ENCODE data around the gene PRPF38B. TPM values are rescaled to one million over a fixed set of nuclear protein-coding genes. Genes with fewer than 3 reads are reported as not detected.

Gene PRPF38B
- total and polyA plus RNA-seq, 2 of the 4 experiments (the other 2 are of a cell fraction) = 9.0 to 19.3 TPM

- Histone ChIP-seq H3K4me2 (ENCODE audit: low read depth, low read length) (peak within 1 kb of the TSS; percentile 79), H3K56ac (ENCODE audit: extremely low read depth, insufficient read depth, low read length) (peak within 1 kb of the TSS; percentile 94), H4K91ac (ENCODE audit: insufficient read depth, low read depth, low read length) (peak within 1 kb of the TSS; percentile 78), H3K14ac (replicated peaks; ENCODE audit: low read depth, low read length) (peak within 1 kb of the TSS; percentile 84), H3K18ac (ENCODE audit: low read depth, low read length) (peak within 1 kb of the TSS; percentile 68), H3K4me3 (ENCODE audit: insufficient read depth, low read depth, low read length) (peak within 1 kb of the TSS; percentile 76), H3K9ac (ENCODE audit: low read depth, low read length) (peak within 1 kb of the TSS; percentile 86), H4K20me1 (ENCODE audit: insufficient read depth, low read length) (peaks cover 6% of the 10 kb centered on the region; the same call in 1 of the 2 replicates), H3K23ac (ENCODE audit: low read depth, low read length) (peak within 1 kb of the TSS; percentile 59), H3K36me3 (ENCODE audit: control insufficient read depth, insufficient read depth, low read length) (peaks cover 3% of the 10 kb centered on the region; the same call in 1 of the 2 replicates), H4K8ac (ENCODE audit: low read depth in 2 of 2, low read length in 2 of 2) (peak within 1 kb of the TSS; percentile 27 to 94), H3K4me1 (ENCODE audit: control insufficient read depth, insufficient read depth, low read length) (no peaks in the 10 kb centered on the region), H2BK20ac (ENCODE audit: low read depth, low read length) (peak within 1 kb of the TSS; percentile 81; the same call in 1 of the 2 replicates), H3K27ac (ENCODE audit: insufficient read depth, low read length) (peak within 1 kb of the TSS; percentile 86), H2BK120ac (ENCODE audit: low read depth, low read length) (peak within 1 kb of the TSS; percentile 84), H3K79me1 (ENCODE audit: low read depth in 1 of 2, low read length in 2 of 2) (peaks cover 17 to 29% of the 10 kb centered on the region in 2 experiments; a peak in 3 of 4 replicates), H2BK5ac (ENCODE audit: low read depth, low read length, poor library complexity, severe bottlenecking) (peak within 1 kb of the TSS; percentile 85), H2AK5ac (ENCODE audit: low read depth, low read length) (peak within 1 kb of the TSS; percentile 53), H3K9me3 (ENCODE audit: control insufficient read depth, insufficient read depth, low read length) (no peaks in the 10 kb centered on the region), H2AFZ (replicated peaks; ENCODE audit: low read length, poor library complexity) (peak within 1 kb of the TSS; percentile 97), H2AK9ac (replicated peaks; ENCODE audit: low read depth, low read length, poor library complexity) (peak within 1 kb of the TSS; percentile 96), H2BK15ac (ENCODE audit: low read depth, low read length) (peak within 1 kb of the TSS; percentile 39; the same call in 1 of the 3 replicates), H4K5ac (ENCODE audit: low read depth, low read length) (peak within 1 kb of the TSS; percentile 76), H3K9me1 (ENCODE audit: insufficient read depth, low read length) (0 out of 2 replicates have a peak, but pooled peaks cover 2% of the 10 kb centered on the region), H3K27me3 (ENCODE audit: control insufficient read depth, insufficient read depth, low read length) (peaks cover 4% of the 10 kb centered on the region; the same call in 1 of the 2 replicates), H3K4ac (ENCODE audit: low read depth, low read length) (peak within 1 kb of the TSS; percentile 80)
- TF ChIP-seq RCOR1 (IDR thresholded peaks at IDR 0.05; ENCODE audit: insufficient replicate concordance, low read length) (peak; percentile 62), FOS (IDR thresholded peaks at IDR 0.05; ENCODE audit: low read depth, low read length) (peak; percentile 34), MAZ (IDR thresholded peaks at IDR 0.05; ENCODE audit: borderline replicate concordance, low read depth, low read length) (peak; percentile 94), RFX5 (IDR thresholded peaks at IDR 0.05; ENCODE audit: low read depth, low read length) (no peak), POLR2A (IDR thresholded peaks at IDR 0.05; ENCODE audit: low read depth, low read length) (peak; percentile 92), CTCF (conservative IDR thresholded peaks at IDR 0.05; ENCODE audit: low read depth, low read length) (peak; percentile 95), SMC3 (IDR thresholded peaks at IDR 0.05; ENCODE audit: low read depth, low read length) (peak; percentile 53), RAD21 (IDR thresholded peaks at IDR 0.05; ENCODE audit: low read length) (peak; percentile 49), BHLHE40 (IDR thresholded peaks at IDR 0.05; ENCODE audit: low read depth, low read length) (0 out of 2 replicates have a peak, but pooled peaks have one; percentile 8), NFE2L2 (IDR thresholded peaks at IDR 0.05; ENCODE audit: low read depth, low read length) (no peak)
- TF ChIP-seq, protein P1, sequence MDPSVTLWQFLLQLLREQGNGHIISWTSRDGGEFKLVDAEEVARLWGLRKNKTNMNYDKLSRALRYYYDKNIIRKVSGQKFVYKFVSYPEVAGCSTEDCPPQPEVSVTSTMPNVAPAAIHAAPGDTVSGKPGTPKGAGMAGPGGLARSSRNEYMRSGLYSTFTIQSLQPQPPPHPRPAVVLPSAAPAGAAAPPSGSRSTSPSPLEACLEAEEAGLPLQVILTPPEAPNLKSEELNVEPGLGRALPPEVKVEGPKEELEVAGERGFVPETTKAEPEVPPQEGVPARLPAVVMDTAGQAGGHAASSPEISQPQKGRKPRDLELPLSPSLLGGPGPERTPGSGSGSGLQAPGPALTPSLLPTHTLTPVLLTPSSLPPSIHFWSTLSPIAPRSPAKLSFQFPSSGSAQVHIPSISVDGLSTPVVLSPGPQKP (IDR thresholded peaks at IDR 0.05; ENCODE audit: borderline replicate concordance, low read depth, low read length) = no peak
- TF ChIP-seq, protein P2, sequence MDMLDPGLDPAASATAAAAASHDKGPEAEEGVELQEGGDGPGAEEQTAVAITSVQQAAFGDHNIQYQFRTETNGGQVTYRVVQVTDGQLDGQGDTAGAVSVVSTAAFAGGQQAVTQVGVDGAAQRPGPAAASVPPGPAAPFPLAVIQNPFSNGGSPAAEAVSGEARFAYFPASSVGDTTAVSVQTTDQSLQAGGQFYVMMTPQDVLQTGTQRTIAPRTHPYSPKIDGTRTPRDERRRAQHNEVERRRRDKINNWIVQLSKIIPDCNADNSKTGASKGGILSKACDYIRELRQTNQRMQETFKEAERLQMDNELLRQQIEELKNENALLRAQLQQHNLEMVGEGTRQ (IDR thresholded peaks at IDR 0.05; ENCODE audit: low read depth, low read length) = 0 out of 2 replicates have a peak, but pooled peaks have one; percentile 2
- peak; percentile 95 for ATAC-seq (ENCODE audit: low read depth)
- BruUV-seq (replicated peaks) = no TSS peak
- ChIA-PET POLR2A (ENCODE audit: unreplicated experiment) (interaction anchor here (0.6 to 0.7 kb wide), 4 partner anchors 46 to 625 kb away, joined by 3 to 10 read pairs (median 3); no protein-coding TSS in a partner anchor), CTCF (interaction anchor here (1.2 kb wide), 1 partner anchor 9 kb away, joined by 5 read pairs; no protein-coding TSS in a partner anchor)
- peak; percentile 98 for DNase-seq
- dilution Hi-C loops (cut with HindIII; ENCODE audit: low sequenced_read_pairs, unreplicated experiment) = no loop called here
- 3% methylated on average over 34 of the region's 75 CpGs; no CpG with 5 or more reads in 1 of the 2 experiments for WGBS, 2 experiments (ENCODE audit: extremely low coverage in 2 of 2, insufficient read length in 1 of 2)
- intact Hi-C loops (cut with micrococcal nuclease) = loop anchor here (1.0 to 2.0 kb wide), 3 partner anchors 24 to 150 kb away; partner anchors contain the start of gene PRPF38B
- in situ Hi-C loops (cut with MboI; ENCODE audit: low sequenced_read_pairs) = loop anchor here (5.0 kb wide), 1 partner anchor 54 kb away; the partner anchor contains the start of gene PRPF38B
These were observed 54.5 kb downstream of the PRPF38B start, which contains the start of gene STXBP3 for GRCh38 chr1:108746382-108747170. TSS of gene STXBP3 (plus strand) at chr1:108746674. CDS start at chr1:108746738, 64 bp downstream.

Data from IMR-90 (cell line).